Epithelial cell of esophagus (primary cell): ENCODE data around the gene HCST.

Experiments used
- DNase-seq: peaks from one replicate; pipeline ENCODE4 v3.0.0; 2010; ENCODE audit warnings: low read depth
- H3K4me3 ChIP-seq: 2 replicates; pipeline ENCODE4 v1.5.1; 2011; ENCODE audit warnings: mild to moderate bottlenecking, low read length, control low read depth
- CTCF ChIP-seq: IDR thresholded peaks from 2 replicates; pipeline ENCODE4 v1.5.1; 2011; ENCODE audit warnings: low read depth, mild to moderate bottlenecking, low read length, control low read depth, inconsistent platforms; ENCODE audit not compliant: insufficient read depth; ENCODE audit errors: missing control alignments

The HCST gene

GRCh38 chr19:35942235-35942634, 39.9 kb downstream of the HCST start:
- no peak for TF ChIP-seq CTCF
- no peak overlapping the region for H3K4me3 ChIP-seq
- DNase-seq, result no peak

GRCh38 chr19:35943321-35944301, 41.3 kb downstream of the HCST start:
- no peak for DNase-seq
- no peak overlapping the region for H3K4me3 ChIP-seq
- no peak for TF ChIP-seq CTCF

- DNase-seq, result no peak
- TF ChIP-seq CTCF, result no peak
- no peak overlapping the region for H3K4me3 ChIP-seq
Observed at GRCh38 chr19:35944556-35944955, 42.2 kb downstream of the HCST start.

GRCh38 chr19:35945121-35945790, 42.9 kb downstream of the HCST start:
- H3K4me3 ChIP-seq, result no peak overlapping the region
- no peak for DNase-seq
- TF ChIP-seq CTCF, result no peak

- TF ChIP-seq CTCF, result no peak
- H3K4me3 ChIP-seq, result no peak overlapping the region
- no peak for DNase-seq
Observed at GRCh38 chr19:35946203-35946602, 43.9 kb downstream of the HCST start.

GRCh38 chr19:35949131-35949530, 46.8 kb downstream of the HCST start:
- no peak for TF ChIP-seq CTCF
- no peak overlapping the region for H3K4me3 ChIP-seq
- no peak for DNase-seq
